ENCODE results near the gene SLC30A1. TPM values are rescaled to one million over a fixed set of nuclear protein-coding genes. Genes with fewer than 3 reads are reported as not detected.

SLC30A1 gene
- total and polyA plus RNA-seq, 7 experiments from 2014 or later: 1.1 to 12.1 (median 8.4) TPM

DNA sequence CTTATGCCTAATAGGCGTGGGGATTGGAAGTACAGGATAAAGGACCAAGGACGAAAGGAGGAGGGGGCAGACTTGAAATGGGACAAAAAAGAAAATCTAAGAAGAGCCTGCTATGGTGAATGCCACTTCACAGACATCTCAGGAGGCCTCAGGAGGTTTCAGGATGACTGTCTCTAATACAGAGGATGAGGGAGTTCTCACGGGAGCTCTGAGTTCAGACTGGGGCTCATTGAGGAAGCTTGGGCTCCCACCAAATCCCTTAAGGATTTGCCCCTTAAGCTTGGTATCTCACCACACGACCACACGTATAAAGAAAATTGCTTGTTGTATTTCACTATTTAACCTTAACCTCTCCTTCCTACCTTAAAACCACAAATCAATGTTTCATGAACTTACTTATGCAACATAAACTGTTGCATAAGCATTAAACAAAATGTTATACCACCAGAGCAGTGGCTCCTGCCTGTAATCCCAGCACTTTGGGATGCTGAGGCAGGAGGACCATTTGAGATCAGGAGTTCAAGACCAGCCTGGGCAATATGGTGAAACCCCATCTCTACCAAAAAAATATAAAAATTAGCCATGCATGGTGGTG lies 12.4 kb downstream of the SLC30A1 start:
- H3K27ac ChIP-seq (ENCODE audit: low read depth, low read length): no peak overlapping the region
- Mint-ChIP-seq H3K36me3 (peaks cover 0 to 3% (median under 1%) of the 10 kb centered on the region in 5 donors), H3K27ac (no peak overlapping the region), H3K27me3 (peaks cover 0 to 31% (median 0%) of the 10 kb centered on the region in 5 donors), H3K9me3 (peaks cover 0 to 2% (median 0%) of the 10 kb centered on the region in 11 donors), H3K4me1 (peaks cover 0 to 24% (median 6%) of the 10 kb centered on the region in 7 donors), H3K4me3 (no peak overlapping the region)
- no peak for ATAC-seq
- no peaks in the 10 kb centered on the region for H3K36me3 ChIP-seq (ENCODE audit: control insufficient read depth in 2 of 3, insufficient read depth in 3 of 3, low read length in 3 of 3)
- DNase-seq: no peak
- H3K4me3 ChIP-seq (ENCODE audit: low read length): no peak overlapping the region
- POLR2A ChIA-PET: no interaction called here
- no peaks in the 10 kb centered on the region for H3K4me1 ChIP-seq (ENCODE audit: control insufficient read depth in 2 of 2, insufficient read depth in 2 of 2, low read length in 2 of 2)
- CTCF ChIA-PET: interaction anchor here (0.6 to 0.8 kb wide), 2 partner anchors 13 to 39 kb away, joined by 3 read pairs; partner anchors contain the start of gene SLC30A1
- intact Hi-C loops (cut with micrococcal nuclease): no loop called here
- H3K27me3 ChIP-seq (ENCODE audit: control insufficient read depth in 2 of 2, insufficient read depth in 2 of 2, low read length in 2 of 2): no peaks in the 10 kb centered on the region
- no peaks in the 10 kb centered on the region for H3K9me3 ChIP-seq (ENCODE audit: control insufficient read depth in 2 of 3, low read length in 3 of 3)

DNA sequence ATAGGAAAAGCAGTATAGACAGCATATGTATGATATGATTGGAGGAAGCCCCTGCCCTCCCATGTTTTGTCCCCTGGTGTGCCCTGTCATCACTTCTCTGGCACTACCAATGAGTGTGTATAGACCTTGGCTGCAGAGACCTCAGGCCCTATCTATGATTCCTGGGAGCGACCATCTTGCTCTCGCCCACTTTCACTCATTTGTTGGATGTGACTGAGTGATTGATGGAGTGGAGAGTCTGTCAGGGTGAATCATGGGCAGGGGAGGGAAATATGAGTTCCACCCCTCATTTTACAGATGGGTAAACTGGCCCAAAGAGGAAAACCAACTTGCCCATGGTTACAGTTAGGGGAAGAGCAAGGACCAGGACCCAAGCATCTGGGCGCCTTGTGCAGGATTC lies 14.9 kb downstream of the SLC30A1 start:
- Mint-ChIP-seq H3K4me3 (no peak overlapping the region), H3K27ac (no peak overlapping the region), H3K27me3 (peaks cover 0 to 28% (median 0%) of the 10 kb centered on the region in 5 donors), H3K36me3 (peaks cover 0 to 3% (median 0%) of the 10 kb centered on the region in 5 donors), H3K4me1 (peaks cover 0 to 17% (median 0%) of the 10 kb centered on the region in 7 donors), H3K9me3 (peaks cover 0 to 2% (median 0%) of the 10 kb centered on the region in 11 donors)
- no peak overlapping the region for H3K4me3 ChIP-seq (ENCODE audit: low read length)
- CTCF ChIA-PET: no interaction called here
- H3K36me3 ChIP-seq (ENCODE audit: control insufficient read depth in 2 of 3, insufficient read depth in 3 of 3, low read length in 3 of 3): no peaks in the 10 kb centered on the region
- DNase-seq: no peak
- H3K27ac ChIP-seq (ENCODE audit: low read depth, low read length): no peak overlapping the region
- ATAC-seq: no peak
- POLR2A ChIA-PET: no interaction called here
- no peaks in the 10 kb centered on the region for H3K9me3 ChIP-seq (ENCODE audit: control insufficient read depth in 2 of 3, low read length in 3 of 3)
- intact Hi-C loops (cut with micrococcal nuclease): no loop called here
- no peaks in the 10 kb centered on the region for H3K27me3 ChIP-seq (ENCODE audit: control insufficient read depth in 2 of 2, insufficient read depth in 2 of 2, low read length in 2 of 2)
- no peaks in the 10 kb centered on the region for H3K4me1 ChIP-seq (ENCODE audit: control insufficient read depth in 2 of 2, insufficient read depth in 2 of 2, low read length in 2 of 2)

DNA sequence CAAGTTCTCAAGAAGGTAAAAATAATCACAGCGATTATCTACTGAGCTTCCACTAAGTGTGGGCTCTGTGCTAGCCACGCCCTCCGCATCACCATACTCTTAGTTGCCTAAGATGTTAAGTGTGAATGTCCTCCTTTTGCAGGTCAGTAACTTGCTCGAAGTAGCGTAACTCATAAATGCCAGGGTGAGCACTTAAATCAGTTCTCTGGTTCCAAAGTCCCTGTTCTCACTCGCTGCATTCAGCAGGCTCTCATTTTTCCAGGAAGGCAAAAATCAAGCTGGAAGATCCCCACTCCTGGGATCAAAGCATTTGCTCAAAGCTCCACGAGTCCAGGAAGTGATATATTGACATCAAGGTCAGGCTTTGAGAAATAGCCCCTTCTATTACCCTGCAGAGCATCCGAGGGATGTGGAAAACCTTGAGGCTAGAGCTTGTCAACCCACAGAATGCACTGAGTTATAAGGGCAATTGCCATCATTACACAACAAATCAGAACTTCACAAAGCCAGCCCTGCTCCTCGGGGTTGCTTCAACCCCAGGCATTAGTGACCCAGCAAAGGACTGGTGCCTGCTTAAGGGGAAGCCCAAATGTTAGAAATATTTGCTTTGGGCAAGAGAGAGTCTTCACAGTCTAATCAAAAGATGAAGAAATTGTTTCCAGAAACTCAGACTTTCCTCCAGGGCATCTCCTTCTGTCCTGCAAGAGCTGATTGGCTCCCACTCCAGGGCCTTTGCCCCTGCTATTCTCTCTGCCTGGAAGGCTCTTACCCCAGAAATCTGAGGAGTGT lies 19.5 kb downstream of the SLC30A1 start:
- H3K27me3 ChIP-seq (ENCODE audit: control insufficient read depth in 2 of 2, insufficient read depth in 2 of 2, low read length in 2 of 2): no peaks in the 10 kb centered on the region
- no peaks in the 10 kb centered on the region for H3K36me3 ChIP-seq (ENCODE audit: control insufficient read depth in 2 of 3, insufficient read depth in 3 of 3, low read length in 3 of 3)
- H3K9me3 Mint-ChIP-seq: peaks cover 0 to 2% (median 0%) of the 10 kb centered on the region in 11 donors
- peaks cover 0 to 22% (median 5%) of the 10 kb centered on the region in 5 donors for H3K27me3 Mint-ChIP-seq
- no peak overlapping the region for H3K27ac Mint-ChIP-seq
- no peaks in the 10 kb centered on the region for H3K4me1 ChIP-seq (ENCODE audit: control insufficient read depth in 2 of 2, insufficient read depth in 2 of 2, low read length in 2 of 2)
- POLR2A ChIA-PET: no interaction called here
- no peaks in the 10 kb centered on the region for H3K9me3 ChIP-seq (ENCODE audit: control insufficient read depth in 2 of 3, low read length in 3 of 3)
- H3K4me3 ChIP-seq (ENCODE audit: low read length): no peak overlapping the region
- no peak for ATAC-seq
- peak in 1 of 9 donors; percentile 16 for DNase-seq
- no peak overlapping the region for H3K27ac ChIP-seq (ENCODE audit: low read depth, low read length)
- H3K4me3 Mint-ChIP-seq: no peak overlapping the region
- intact Hi-C loops (cut with micrococcal nuclease): no loop called here
- H3K36me3 Mint-ChIP-seq: peaks cover 0 to 3% (median 0%) of the 10 kb centered on the region in 5 donors
- CTCF ChIA-PET: no interaction called here
- no peaks in the 10 kb centered on the region for H3K4me1 Mint-ChIP-seq

DNA sequence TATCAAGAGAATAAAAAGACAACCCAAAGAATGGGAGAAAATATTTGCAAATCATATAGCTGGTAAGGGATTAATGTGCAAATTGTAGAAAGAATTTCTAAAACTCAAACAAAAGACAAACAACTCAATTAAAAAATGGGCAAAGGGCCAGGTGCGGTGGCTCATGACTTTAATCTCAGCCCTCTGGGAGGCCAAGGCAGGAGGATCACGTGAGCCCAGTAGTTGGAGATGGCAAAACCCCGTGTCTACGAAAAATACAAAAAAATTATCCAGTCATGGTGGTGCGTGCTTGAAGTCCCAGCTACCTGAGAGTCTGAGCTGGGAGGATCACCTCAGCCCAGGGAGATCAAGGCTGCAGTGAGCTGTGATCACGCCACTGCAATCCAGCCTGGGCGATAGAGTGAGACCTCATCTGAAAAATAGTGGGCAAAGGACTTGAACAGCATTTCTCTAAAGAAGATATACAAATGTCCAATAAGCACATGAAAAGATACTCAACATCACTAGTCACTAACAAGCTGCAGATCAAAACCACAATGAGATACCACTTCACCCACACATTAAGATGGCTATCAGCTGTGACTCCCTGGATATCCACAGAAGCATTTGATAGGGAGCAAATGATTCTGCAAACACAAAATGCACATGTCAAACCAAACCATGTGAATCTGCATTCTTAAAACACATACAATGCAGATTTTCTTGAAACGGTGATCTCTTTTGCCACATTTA lies 20.9 kb downstream of the SLC30A1 start:
- Mint-ChIP-seq H3K27ac (no peak overlapping the region), H3K4me1 (no peaks in the 10 kb centered on the region), H3K36me3 (peaks cover 0 to 3% (median 0%) of the 10 kb centered on the region in 5 donors), H3K9me3 (peaks cover 0 to 2% (median 0%) of the 10 kb centered on the region in 11 donors), H3K27me3 (peaks cover 0 to 26% (median 5%) of the 10 kb centered on the region in 5 donors), H3K4me3 (no peak overlapping the region)
- no peaks in the 10 kb centered on the region for H3K4me1 ChIP-seq (ENCODE audit: control insufficient read depth in 2 of 2, insufficient read depth in 2 of 2, low read length in 2 of 2)
- DNase-seq: no peak
- no peaks in the 10 kb centered on the region for H3K27me3 ChIP-seq (ENCODE audit: control insufficient read depth in 2 of 2, insufficient read depth in 2 of 2, low read length in 2 of 2)
- no peak overlapping the region for H3K4me3 ChIP-seq (ENCODE audit: low read length)
- no peaks in the 10 kb centered on the region for H3K9me3 ChIP-seq (ENCODE audit: control insufficient read depth in 2 of 3, low read length in 3 of 3)
- H3K27ac ChIP-seq (ENCODE audit: low read depth, low read length): no peak overlapping the region
- CTCF ChIA-PET: no interaction called here
- POLR2A ChIA-PET: no interaction called here
- intact Hi-C loops (cut with micrococcal nuclease): no loop called here
- no peak for ATAC-seq
- H3K36me3 ChIP-seq (ENCODE audit: control insufficient read depth in 2 of 3, insufficient read depth in 3 of 3, low read length in 3 of 3): no peaks in the 10 kb centered on the region

DNA sequence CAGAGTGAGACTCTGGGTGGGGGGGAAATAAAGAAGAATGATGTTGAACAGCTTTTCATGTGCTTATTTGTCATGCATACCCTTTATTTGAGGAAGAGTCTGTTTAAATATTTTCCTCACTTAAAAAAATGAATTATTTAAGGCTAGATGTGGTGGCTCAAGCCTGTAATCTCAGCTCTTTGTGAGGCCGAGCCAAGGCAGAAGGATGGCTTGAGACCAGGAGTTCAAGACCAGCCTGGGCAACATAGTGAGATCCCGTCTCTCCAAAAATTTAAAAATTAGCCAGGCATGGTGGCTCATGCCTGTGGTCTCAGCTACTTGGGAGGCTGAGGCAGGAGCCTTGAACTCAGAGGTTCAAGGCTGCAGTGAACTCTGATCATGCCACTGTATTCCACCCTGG lies 25.4 kb downstream of the SLC30A1 start:
- H3K27me3 ChIP-seq (ENCODE audit: control insufficient read depth in 2 of 2, insufficient read depth in 2 of 2, low read length in 2 of 2): no peaks in the 10 kb centered on the region
- Mint-ChIP-seq H3K27ac (no peak overlapping the region), H3K4me1 (peaks cover 0 to 5% (median 0%) of the 10 kb centered on the region in 7 donors), H3K4me3 (no peak overlapping the region), H3K27me3 (peaks cover 0 to 31% (median 5%) of the 10 kb centered on the region in 5 donors), H3K36me3 (no peaks in the 10 kb centered on the region), H3K9me3 (no peaks in the 10 kb centered on the region)
- H3K27ac ChIP-seq (ENCODE audit: low read depth, low read length): no peak overlapping the region
- intact Hi-C loops (cut with micrococcal nuclease): no loop called here
- no peaks in the 10 kb centered on the region for H3K9me3 ChIP-seq (ENCODE audit: control insufficient read depth in 2 of 3, low read length in 3 of 3)
- DNase-seq (peak in 1 of 9 donors; percentile 3), ATAC-seq (no peak)
- POLR2A ChIA-PET: no interaction called here
- CTCF ChIA-PET: no interaction called here
- H3K4me1 ChIP-seq (ENCODE audit: control insufficient read depth in 2 of 2, insufficient read depth in 2 of 2, low read length in 2 of 2): no peaks in the 10 kb centered on the region
- H3K4me3 ChIP-seq (ENCODE audit: low read length): no peak overlapping the region
- no peaks in the 10 kb centered on the region for H3K36me3 ChIP-seq (ENCODE audit: control insufficient read depth in 2 of 3, insufficient read depth in 3 of 3, low read length in 3 of 3)

DNA sequence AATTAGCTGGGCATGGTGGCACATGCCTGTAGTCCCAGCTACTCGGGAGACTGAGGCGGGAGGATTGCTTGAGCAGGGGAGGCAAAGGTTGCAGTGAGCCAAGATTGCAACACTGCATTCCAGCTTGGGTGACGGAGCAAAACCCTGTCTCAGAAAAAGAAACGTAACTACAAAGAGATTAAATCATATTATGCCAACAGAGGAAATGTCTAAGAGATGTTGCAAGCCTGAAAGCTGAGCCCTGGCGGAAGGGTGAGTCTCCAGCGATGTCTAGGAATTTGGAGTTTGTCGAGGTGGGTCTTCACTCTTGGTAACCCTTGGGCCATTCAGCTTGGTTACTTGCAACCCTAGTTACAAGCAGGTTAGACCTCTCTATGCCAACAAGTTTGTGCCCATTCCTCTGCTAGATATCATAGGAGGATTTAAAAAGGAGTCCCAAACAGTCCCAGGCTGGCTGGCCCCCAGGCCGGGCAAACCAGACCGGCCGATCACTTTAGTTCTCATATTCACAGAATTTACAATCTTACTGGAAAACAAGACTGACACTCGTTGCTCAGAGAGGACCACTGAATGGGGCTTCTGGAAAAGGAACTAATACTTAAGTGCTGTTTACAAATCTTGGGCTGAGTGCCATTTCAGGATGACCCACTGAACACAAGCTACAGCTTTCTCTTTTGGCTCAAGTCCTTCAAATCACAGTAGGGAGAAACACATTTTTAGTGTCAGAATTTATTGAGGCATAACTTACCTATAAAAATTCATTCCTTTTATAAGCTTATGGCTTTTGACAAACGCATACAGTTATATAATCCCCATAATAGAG lies 27.1 kb downstream of the SLC30A1 start:
- no peaks in the 10 kb centered on the region for H3K36me3 ChIP-seq (ENCODE audit: control insufficient read depth in 2 of 3, insufficient read depth in 3 of 3, low read length in 3 of 3)
- peak in 1 of 9 donors; percentile 6 for DNase-seq

More for the DNA sequence above, 27.1 kb downstream of the SLC30A1 start:
- intact Hi-C loops (cut with micrococcal nuclease): no loop called here
- H3K27me3 ChIP-seq (ENCODE audit: control insufficient read depth in 2 of 2, insufficient read depth in 2 of 2, low read length in 2 of 2): no peaks in the 10 kb centered on the region
- Mint-ChIP-seq H3K27ac (no peak overlapping the region), H3K4me1 (peaks cover 0 to 5% (median 0%) of the 10 kb centered on the region in 7 donors), H3K36me3 (no peaks in the 10 kb centered on the region), H3K4me3 (no peak overlapping the region), H3K27me3 (peaks cover 0 to 24% (median 5%) of the 10 kb centered on the region in 5 donors), H3K9me3 (no peaks in the 10 kb centered on the region)
- ChIA-PET POLR2A (no interaction called here), CTCF (no interaction called here)
- no peak overlapping the region for H3K27ac ChIP-seq (ENCODE audit: low read depth, low read length)
- ATAC-seq: peak; percentile 26
- no peaks in the 10 kb centered on the region for H3K9me3 ChIP-seq (ENCODE audit: control insufficient read depth in 2 of 3, low read length in 3 of 3)
- H3K4me3 ChIP-seq (ENCODE audit: low read length): no peak overlapping the region
- no peaks in the 10 kb centered on the region for H3K4me1 ChIP-seq (ENCODE audit: control insufficient read depth in 2 of 2, insufficient read depth in 2 of 2, low read length in 2 of 2)

Measured in naive thymus-derived CD4-positive, alpha-beta T cell (primary cell).